Liver (tissue), 9 donors: ENCODE data around the gene NOX3. TPM values are rescaled to one million over a fixed set of nuclear protein-coding genes. Genes with fewer than 3 reads are reported as not detected.

Experiments
- DNase-seq: peaks from one replicate; pipeline ENCODE4 v3.0.0-alpha.2; 2017; ENCODE audit warnings: low spot score
- H3K27ac ChIP-seq, 2 donors: one replicate each; pipeline ENCODE4 v1.7.0; 2013; ENCODE audit warnings: inconsistent platforms in 2 of 2, low read length in 2 of 2, control low read depth in 1 of 2, low read depth in 1 of 2, mild to moderate bottlenecking in 1 of 2
- H3K27me3 ChIP-seq, 4 donors: one replicate each; pipeline versions ENCODE4 v1.6.1 to v1.7.0; 2013; ENCODE audit warnings: low read length in 3 of 4, inconsistent platforms in 1 of 4, mild to moderate bottlenecking in 1 of 4, moderate library complexity in 1 of 4; ENCODE audit not compliant: control insufficient read depth in 4 of 4, insufficient read depth in 4 of 4
- H3K36me3 ChIP-seq, 4 donors: one replicate each; pipeline versions ENCODE4 v1.6.1 to v1.7.0; 2013; ENCODE audit warnings: low read length in 3 of 4, mild to moderate bottlenecking in 3 of 4, low read depth in 1 of 4, moderate library complexity in 1 of 4; ENCODE audit not compliant: control insufficient read depth in 4 of 4, insufficient read depth in 3 of 4
- H3K4me1 ChIP-seq, 4 donors: one replicate each; pipeline versions ENCODE4 v1.6.1 to v1.7.0; 2013; ENCODE audit warnings: low read length in 3 of 4, mild to moderate bottlenecking in 3 of 4, moderate library complexity in 1 of 4; ENCODE audit not compliant: control insufficient read depth in 4 of 4, insufficient read depth in 4 of 4
- H3K4me3 ChIP-seq, 3 donors: one replicate each; pipeline versions ENCODE4 v1.6.1 to v1.7.0; 2013; ENCODE audit warnings: low read length in 3 of 3, control low read depth in 1 of 3, low read depth in 1 of 3, mild to moderate bottlenecking in 1 of 3
- H3K9ac ChIP-seq, 2 donors: one replicate each; pipeline ENCODE4 v1.7.0; 2013; ENCODE audit warnings: low read length in 2 of 2, mild to moderate bottlenecking in 2 of 2, moderate library complexity in 2 of 2, control low read depth in 1 of 2, low read depth in 1 of 2
- H3K9me3 ChIP-seq, 4 donors: one replicate each; pipeline versions ENCODE4 v1.6.1 to v1.7.0; 2013; ENCODE audit warnings: low read length in 3 of 4; ENCODE audit not compliant: control insufficient read depth in 4 of 4
- FOXA1 ChIP-seq: IDR thresholded peaks from 2 replicates; pipeline ENCODE4 v1.6.1; 2016; ENCODE audit warnings: antibody characterized with exemption
- FOXA2 ChIP-seq: IDR thresholded peaks from 2 replicates; pipeline ENCODE4 v1.6.1; 2016; ENCODE audit warnings: antibody characterized with exemption
- GABPA ChIP-seq, 2 donors: IDR thresholded peaks in 1 of 2; conservative IDR thresholded peaks in 1 of 2; 2 replicates each; pipeline ENCODE4 v1.6.1; 2016; ENCODE audit warnings: antibody characterized with exemption in 2 of 2, mild to moderate bottlenecking in 1 of 2, moderate library complexity in 1 of 2
- HNF4A ChIP-seq, 2 donors: conservative IDR thresholded peaks; 2 replicates each; pipeline ENCODE4 v1.6.1; 2016; ENCODE audit warnings: antibody characterized with exemption in 2 of 2, mild to moderate bottlenecking in 2 of 2
- HNF4G ChIP-seq: IDR thresholded peaks from 2 replicates; pipeline ENCODE4 v1.6.1; 2016; ENCODE audit warnings: antibody characterized with exemption
- JUND ChIP-seq, 2 donors: IDR thresholded peaks; 2 replicates each; pipeline ENCODE4 v1.6.1; 2016; ENCODE audit warnings: antibody characterized with exemption in 2 of 2
- NR2F2 ChIP-seq: IDR thresholded peaks from 2 replicates; pipeline ENCODE4 v1.6.1; 2016; ENCODE audit warnings: antibody characterized with exemption
- RAD21 ChIP-seq, 2 donors: IDR thresholded peaks; 2 replicates each; pipeline ENCODE4 v1.6.1; 2016; ENCODE audit warnings: antibody characterized with exemption in 2 of 2, mild to moderate bottlenecking in 2 of 2
- REST ChIP-seq: IDR thresholded peaks from 2 replicates; pipeline ENCODE4 v1.6.1; 2016; ENCODE audit warnings: antibody characterized with exemption, mild to moderate bottlenecking
- SP1 ChIP-seq: IDR thresholded peaks from 2 replicates; pipeline ENCODE4 v1.6.1; 2018; ENCODE audit warnings: antibody characterized with exemption, mild to moderate bottlenecking
- TAF1 ChIP-seq: conservative IDR thresholded peaks from 2 replicates; pipeline ENCODE4 v1.6.1; 2016; ENCODE audit warnings: antibody characterized with exemption, mild to moderate bottlenecking
- YY1 ChIP-seq: IDR thresholded peaks from 2 replicates; pipeline ENCODE4 v1.6.1; 2016; ENCODE audit warnings: antibody characterized with exemption, mild to moderate bottlenecking
- WGBS: extraction: QIAGEN DNeasy Blood & Tissue Kit; methylation state at CpG from one replicate; pipeline ENCODE4 v1.1.7; 2013; 5-methylcytosine and 5-hydroxymethylcytosine counted together
- polyA plus RNA-seq, 2 donors: library from polyadenylated mRNA; stranded (reverse) in 1 of 2; unstranded in 1 of 2; fragments of 200-250 nt in 1 of 2; fragments of >200 nt in 1 of 2; fragmentation: Nextera tagmentation in 1 of 2; extraction: Ambion mirVana in 1 of 2; gene quantifications; one replicate each; pipeline versions ENCODE4 v1.2.1 to v1.2.3, GENCODE V29; 2013 to 2015
- total RNA-seq, 2 donors: library from RNA; depleted of rRNA; stranded (reverse); fragments of >200 nt; gene quantifications; one replicate each; pipeline ENCODE4 v1.2.3, GENCODE V29; 2014
- TF ChIP-seq, protein P1 (sequence below): IDR thresholded peaks from 2 replicates; pipeline ENCODE4 v1.6.1; 2016; ENCODE audit warnings: antibody characterized with exemption
- TF ChIP-seq, protein P2 (sequence below): fragments of 150-350 bp; IDR thresholded peaks from 2 replicates; pipeline ENCODE4 v1.5.1; 2017; ENCODE audit warnings: improper control_type of control experiment, low read depth, low read length; ENCODE audit not compliant: missing input control
- TF ChIP-seq, protein P3 (sequence below): IDR thresholded peaks from 2 replicates; pipeline ENCODE4 v1.6.1; 2016; ENCODE audit warnings: antibody characterized with exemption
- TF ChIP-seq, protein P4 (sequence below): IDR thresholded peaks from 2 replicates; pipeline ENCODE4 v1.6.1; 2016; ENCODE audit warnings: antibody characterized with exemption
- donor health status: healthy.
- donor health status: healthy.
- donor health status: healthy.
- donor health status: healthy.
- donor health status: healthy.

The NOX3 gene
- total and polyA plus RNA-seq, 4 donors = not detected

- H3K27ac ChIP-seq = no peak overlapping the region
- peaks cover 0 to 4% (median 0%) of the 10 kb centered on the region in 4 donors for H3K27me3 ChIP-seq
- DNase-seq = no peak
- H3K9me3 ChIP-seq = no peaks in the 10 kb centered on the region
- no peaks in the 10 kb centered on the region for H3K4me1 ChIP-seq
- TF ChIP-seq, protein P1, sequence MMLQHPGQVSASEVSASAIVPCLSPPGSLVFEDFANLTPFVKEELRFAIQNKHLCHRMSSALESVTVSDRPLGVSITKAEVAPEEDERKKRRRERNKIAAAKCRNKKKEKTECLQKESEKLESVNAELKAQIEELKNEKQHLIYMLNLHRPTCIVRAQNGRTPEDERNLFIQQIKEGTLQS = no peak
- no peak for TF ChIP-seq FOXA2
- TF ChIP-seq TAF1 = no peak
- TF ChIP-seq, protein P2, sequence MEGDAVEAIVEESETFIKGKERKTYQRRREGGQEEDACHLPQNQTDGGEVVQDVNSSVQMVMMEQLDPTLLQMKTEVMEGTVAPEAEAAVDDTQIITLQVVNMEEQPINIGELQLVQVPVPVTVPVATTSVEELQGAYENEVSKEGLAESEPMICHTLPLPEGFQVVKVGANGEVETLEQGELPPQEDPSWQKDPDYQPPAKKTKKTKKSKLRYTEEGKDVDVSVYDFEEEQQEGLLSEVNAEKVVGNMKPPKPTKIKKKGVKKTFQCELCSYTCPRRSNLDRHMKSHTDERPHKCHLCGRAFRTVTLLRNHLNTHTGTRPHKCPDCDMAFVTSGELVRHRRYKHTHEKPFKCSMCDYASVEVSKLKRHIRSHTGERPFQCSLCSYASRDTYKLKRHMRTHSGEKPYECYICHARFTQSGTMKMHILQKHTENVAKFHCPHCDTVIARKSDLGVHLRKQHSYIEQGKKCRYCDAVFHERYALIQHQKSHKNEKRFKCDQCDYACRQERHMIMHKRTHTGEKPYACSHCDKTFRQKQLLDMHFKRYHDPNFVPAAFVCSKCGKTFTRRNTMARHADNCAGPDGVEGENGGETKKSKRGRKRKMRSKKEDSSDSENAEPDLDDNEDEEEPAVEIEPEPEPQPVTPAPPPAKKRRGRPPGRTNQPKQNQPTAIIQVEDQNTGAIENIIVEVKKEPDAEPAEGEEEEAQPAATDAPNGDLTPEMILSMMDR = no peak
- no peak for TF ChIP-seq SP1
- no peak for TF ChIP-seq GABPA (IDR thresholded peaks at IDR 0.05 in 1 of 2, conservative IDR thresholded peaks at IDR 0.05 in 1 of 2)
- no peak for TF ChIP-seq REST
- no peak for TF ChIP-seq NR2F2
- no peak for TF ChIP-seq YY1
- TF ChIP-seq JUND (IDR thresholded peaks at IDR 0.05) = no peak
- no peak for TF ChIP-seq HNF4G
- no peak overlapping the region for H3K9ac ChIP-seq
- no peaks in the 10 kb centered on the region for H3K36me3 ChIP-seq
- no peak overlapping the region for H3K4me3 ChIP-seq
- 24% methylated on average over 1 of the region's 1 CpG for WGBS
Observed at GRCh38 chr6:155483858-155484257, 28.2 kb upstream of the NOX3 start.

DNA sequence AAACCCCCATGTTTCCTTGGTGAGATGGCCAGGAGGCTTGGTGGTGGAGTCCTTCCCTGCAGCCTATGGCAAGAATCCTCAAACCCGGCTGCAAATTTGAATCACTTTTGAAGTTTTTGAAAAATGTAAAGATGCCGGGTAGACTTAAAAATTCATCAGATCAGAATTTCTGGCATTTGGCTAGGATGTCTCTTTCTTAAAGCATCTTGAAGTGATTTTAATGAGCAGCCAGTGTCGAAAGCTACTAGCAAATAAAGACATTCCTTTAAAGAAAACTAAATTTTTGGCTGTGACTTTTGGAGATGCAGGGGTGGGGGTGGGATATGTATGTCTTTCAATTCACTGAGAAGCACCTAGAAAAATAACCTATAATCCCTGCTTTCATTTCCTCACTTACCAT lies 25.6 kb upstream of the NOX3 start:
- Histone ChIP-seq H3K27me3 (peaks cover 0 to 4% (median 0%) of the 10 kb centered on the region in 4 donors), H3K36me3 (no peaks in the 10 kb centered on the region), H3K4me3 (no peak overlapping the region), H3K9me3 (no peaks in the 10 kb centered on the region), H3K27ac (no peak overlapping the region), H3K9ac (no peak overlapping the region), H3K4me1 (no peaks in the 10 kb centered on the region)
- DNase-seq = no peak
- WGBS = 81% methylated on average over 3 of the region's 3 CpGs
- TF ChIP-seq JUND (IDR thresholded peaks at IDR 0.05) = no peak
- no peak for TF ChIP-seq YY1
- TF ChIP-seq SP1 = no peak
- TF ChIP-seq FOXA1 = no peak
- TF ChIP-seq GABPA (IDR thresholded peaks at IDR 0.05 in 1 of 2, conservative IDR thresholded peaks at IDR 0.05 in 1 of 2) = no peak
- TF ChIP-seq, protein P1 = no peak
- no peak for TF ChIP-seq FOXA2
- TF ChIP-seq RAD21 (IDR thresholded peaks at IDR 0.05) = no peak
- no peak for TF ChIP-seq NR2F2
- TF ChIP-seq, protein P2 = no peak
- TF ChIP-seq HNF4A (conservative IDR thresholded peaks at IDR 0.05) = no peak
- no peak for TF ChIP-seq HNF4G
- TF ChIP-seq REST = no peak
- TF ChIP-seq, protein P3, sequence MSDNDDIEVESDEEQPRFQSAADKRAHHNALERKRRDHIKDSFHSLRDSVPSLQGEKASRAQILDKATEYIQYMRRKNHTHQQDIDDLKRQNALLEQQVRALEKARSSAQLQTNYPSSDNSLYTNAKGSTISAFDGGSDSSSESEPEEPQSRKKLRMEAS = no peak
- TF ChIP-seq, protein P4, sequence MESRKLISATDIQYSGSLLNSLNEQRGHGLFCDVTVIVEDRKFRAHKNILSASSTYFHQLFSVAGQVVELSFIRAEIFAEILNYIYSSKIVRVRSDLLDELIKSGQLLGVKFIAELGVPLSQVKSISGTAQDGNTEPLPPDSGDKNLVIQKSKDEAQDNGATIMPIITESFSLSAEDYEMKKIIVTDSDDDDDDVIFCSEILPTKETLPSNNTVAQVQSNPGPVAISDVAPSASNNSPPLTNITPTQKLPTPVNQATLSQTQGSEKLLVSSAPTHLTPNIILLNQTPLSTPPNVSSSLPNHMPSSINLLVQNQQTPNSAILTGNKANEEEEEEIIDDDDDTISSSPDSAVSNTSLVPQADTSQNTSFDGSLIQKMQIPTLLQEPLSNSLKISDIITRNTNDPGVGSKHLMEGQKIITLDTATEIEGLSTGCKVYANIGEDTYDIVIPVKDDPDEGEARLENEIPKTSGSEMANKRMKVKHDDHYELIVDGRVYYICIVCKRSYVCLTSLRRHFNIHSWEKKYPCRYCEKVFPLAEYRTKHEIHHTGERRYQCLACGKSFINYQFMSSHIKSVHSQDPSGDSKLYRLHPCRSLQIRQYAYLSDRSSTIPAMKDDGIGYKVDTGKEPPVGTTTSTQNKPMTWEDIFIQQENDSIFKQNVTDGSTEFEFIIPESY = no peak
